GM19240 (cell line): ENCODE data around the gene SEMA3C.

Experiments used
- DNase-seq: peaks from one replicate; pipeline ENCODE4 v3.0.0; 2011; ENCODE audit warnings: low spot score; ENCODE audit not compliant: insufficient read length

Gene SEMA3C

DNA sequence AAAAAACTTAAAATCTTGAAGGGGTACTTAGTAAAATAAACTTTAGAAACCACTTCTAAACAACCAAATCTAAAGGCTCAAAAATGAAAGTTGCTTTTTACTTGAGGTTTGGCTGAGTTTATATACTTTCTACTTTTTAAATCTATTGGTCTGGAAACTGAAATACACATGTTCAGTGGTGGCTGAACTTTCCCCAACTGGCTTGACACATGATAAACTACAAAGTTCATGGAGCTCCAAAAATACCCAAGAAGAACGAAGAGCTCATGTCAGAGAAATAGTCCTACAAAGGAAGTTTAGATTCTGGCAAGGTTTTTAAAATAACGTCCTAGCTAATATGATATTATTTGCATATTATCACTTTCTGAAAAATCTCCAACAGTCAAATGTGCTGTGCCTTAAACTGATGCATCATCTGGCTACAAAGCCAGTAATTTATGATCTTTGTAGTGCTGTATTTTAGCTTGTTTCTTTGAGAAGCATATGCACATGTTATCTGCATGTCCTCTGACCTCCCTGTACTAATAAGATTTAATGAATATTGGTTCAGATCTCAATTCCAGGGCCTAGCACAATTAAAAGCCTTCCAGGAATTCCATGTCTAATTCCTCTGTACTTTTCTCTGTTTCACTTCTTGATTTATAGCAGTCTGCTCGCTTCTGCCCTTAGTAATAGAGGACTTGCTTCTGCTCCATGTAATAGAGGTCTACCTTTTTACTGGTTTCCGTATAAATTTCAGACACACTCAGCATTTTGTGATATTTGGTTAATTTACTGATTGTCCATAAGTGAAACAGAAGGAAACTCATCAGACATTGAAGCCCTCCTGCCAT is 28.2 kb downstream of the SEMA3C start:
- no peak for DNase-seq

DNA sequence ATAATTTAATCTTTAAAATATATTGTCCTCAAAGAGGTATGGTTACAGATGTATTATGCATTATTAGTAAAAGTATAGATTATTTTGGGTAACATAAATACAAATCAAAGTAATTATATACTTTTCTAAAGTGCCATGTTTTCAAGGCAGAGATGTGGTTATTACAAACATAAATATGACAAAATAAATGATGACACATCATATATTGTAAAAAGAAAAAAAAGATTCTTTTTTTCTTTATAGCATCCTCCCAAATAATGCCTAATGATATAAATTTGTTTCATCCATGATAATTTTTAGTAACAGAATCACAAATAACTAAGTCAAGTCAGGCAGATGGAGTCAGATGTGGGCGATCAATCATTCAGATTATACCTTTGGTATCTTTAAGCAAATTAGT is 29.3 kb downstream of the SEMA3C start:
- DNase-seq, result no peak

DNA sequence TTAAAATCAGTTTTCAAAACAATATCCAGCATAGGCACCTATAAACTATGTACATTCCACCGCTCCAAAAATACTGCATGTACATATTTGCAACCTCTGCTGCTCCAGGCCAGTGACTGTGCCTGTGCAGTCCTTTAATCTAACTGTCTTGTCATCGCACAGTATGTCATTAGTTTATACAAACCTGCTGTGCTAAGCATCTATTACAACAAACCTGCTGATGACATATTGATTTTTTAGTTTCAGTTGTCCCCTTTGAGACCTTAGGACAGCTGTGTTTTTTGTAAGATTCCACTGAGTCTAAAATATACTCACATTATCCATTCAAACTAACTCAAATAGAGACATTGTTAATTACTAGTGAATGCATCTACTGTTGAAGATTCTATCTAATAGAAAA is 33.1 kb downstream of the SEMA3C start:
- no peak for DNase-seq

DNA sequence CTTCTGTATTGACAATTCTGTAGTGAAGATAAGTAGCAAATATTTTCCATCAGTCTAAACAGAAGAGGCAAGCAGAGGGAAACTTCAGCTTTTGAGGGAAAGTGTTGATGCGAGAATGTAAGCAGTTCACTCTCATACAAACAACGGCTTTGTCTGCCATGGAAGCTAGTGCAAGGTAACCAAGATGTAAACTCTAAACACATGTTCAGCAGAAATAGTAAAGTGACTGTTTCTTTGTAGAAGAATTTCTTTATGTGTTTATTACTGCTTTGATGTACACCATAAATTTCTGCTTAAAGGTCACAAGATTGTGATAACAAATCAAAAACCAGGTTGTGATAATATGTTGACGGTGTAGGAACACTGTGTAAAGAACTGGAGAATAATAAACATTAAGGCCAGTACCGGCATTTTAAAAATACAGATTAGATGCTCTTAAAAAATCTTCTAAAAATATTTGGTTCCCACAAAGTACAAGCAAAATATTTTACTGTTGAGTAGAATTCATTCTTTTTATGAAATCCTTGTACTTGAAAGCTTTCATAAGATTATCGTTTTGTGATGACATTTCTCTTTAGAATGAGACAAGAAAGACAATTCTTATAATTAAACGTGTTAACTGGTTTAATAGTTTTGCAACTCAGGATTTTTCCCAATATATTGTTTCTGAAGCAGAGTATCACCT is 34.2 kb downstream of the SEMA3C start:
- no peak for DNase-seq

DNA sequence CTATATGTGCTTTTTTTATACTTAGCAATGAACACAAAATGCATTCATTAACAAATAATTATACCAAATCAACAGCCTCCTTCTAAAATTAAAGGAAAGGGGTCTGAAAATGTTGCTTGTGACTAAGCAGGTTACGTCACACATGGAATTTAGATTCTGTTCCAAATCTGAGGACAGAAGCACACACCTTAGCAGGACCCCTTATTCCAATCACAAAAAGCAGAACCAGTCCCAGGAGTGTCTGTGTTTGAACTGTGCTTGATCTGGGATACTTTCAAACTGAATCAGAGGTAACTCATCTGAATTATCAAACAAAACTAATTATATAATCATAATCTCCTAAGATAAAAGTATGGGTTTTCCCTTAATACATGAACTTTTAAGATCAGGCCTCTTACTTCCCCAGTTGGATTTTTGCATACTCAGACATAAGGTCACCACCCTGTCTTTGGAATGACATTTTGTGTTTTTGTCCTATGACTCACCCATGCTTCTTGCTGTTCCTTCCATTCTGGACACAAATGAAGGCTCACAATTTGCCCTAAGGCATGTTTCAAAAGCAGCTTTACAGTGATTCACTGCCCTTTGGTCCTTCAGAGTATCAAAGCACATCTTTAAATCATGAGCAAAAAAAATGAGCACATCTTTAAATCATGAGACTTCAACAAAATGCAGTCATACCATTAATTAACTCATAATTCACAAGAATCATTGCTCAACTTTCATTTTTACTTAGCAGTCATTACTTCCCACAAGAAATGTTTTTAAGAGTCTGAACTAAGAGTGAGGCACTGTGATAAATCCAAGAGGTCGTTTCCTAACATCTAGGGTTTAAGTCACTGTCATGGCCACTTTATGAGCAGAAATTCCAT is 35.5 kb downstream of the SEMA3C start:
- DNase-seq, result no peak

DNA sequence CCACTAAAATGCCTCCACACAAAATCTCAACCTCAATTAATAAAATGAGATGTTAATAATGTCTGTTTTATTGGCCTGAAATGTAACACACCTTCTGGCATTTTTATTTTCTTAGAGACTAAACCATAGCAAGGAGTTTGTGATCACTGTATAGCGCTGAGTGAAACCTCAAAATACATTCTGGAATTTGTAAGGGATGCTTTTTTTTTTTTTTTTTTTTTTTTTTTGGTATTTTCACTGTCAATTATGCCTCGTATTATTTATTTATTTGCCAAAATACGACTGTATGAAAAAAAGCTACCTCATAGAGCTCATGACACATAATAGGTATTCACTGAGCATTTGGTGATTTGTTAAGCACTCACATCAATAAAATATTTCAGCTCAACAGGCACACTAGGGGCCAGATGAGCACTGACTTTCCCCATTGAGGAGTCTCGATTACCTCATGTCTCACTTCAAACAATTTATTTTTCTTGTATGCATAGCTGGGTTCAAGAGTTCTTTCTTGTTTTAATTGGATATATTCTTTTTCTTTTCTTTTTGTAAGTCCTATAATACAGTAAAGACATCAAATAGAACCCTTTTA is 36.5 kb downstream of the SEMA3C start:
- DNase-seq, result no peak

DNA sequence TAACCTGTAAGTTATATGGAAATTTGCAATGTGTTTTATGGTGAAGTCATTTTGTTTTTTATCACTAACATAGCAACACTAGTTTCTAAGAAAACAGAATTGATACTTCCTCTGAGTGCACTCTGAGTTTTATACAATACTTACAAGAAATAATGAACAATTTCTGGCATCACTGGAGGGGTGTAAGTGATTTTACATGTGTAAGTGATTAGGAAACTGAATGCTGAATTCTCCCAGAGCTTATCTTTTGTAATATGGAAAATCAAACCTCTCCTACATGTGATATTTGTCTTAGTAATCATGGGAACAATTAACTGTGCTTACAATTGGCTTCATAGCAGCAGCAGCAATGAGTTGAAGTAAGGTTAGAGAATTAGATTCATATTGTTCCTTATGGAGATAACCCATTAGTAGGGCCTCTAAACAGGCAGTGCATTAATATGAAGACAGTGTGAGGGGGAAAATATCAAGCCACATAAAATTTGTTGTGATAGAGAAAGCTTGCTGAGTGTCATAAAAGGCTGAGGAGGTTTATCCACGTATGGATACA is 37.4 kb downstream of the SEMA3C start:
- DNase-seq, result no peak

DNA sequence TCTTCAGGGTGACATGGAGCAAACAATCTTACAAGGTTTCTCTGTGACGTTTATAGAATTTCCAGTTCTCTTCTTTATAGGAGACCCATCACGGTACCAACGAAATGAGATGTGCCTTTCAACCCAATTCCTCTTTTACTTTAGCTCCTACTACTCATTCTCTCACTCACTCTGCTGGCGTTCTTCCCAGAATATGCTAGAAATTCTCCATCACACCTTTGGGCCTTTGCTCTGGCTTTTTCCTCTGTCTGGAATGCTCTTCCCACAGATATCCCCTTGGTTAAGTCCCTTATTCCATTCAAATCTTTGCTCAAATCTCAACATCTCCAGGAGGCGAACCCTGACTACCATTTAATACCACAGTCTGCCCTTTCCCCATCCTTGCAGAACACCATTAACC is 39.0 kb downstream of the SEMA3C start:
- no peak for DNase-seq

DNA sequence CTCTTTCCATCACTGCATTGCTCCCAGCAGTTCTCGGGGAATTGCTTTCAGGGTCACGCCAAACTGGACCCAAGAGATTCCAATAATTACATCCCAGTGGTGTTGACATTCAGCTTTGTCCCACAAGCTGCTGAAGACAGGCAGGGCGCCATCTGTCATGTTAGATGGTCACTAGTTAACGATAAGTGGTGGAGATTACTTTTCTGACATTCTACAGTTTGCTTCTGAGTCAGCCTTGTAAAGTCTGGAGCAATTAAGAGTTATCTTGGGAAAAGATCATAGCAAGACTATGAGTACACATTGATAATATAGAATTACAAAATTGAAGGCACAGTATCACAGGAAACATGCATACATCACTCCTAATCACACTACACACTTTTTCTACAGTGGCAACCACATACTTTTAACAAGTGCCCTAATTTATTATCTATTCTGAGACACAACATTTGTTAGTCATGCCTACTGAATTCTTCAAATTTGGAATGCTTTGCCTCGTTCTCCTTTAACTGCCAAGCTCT is 41.9 kb downstream of the SEMA3C start:
- DNase-seq, result no peak

DNA sequence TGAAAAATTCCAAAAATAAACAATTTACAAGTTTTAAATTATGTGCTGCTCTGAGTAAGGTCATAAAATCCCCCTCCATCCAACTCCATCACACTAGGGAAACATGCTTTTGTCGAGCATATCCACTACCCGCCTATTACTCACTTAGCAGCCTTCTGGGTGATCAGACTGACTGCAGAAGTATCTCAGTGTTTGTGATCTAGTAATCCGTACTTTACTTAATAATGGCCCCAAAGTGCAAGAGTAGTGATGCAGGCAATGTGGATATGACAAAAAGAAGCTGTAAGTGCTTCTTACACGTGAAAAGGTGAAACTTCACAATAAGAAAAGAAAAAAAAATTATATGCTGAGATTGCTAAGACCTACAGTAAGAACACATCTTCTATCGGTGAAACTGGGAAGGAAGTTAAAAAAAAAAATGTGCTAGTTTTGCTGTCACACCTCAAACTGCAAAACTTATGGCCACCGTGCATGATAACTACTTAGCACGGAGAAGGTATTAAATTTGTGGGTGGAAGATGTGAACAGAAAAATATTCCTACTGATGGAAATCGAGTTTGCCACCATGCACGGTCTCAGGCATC is 43.2 kb downstream of the SEMA3C start:
- DNase-seq, result no peak

DNA sequence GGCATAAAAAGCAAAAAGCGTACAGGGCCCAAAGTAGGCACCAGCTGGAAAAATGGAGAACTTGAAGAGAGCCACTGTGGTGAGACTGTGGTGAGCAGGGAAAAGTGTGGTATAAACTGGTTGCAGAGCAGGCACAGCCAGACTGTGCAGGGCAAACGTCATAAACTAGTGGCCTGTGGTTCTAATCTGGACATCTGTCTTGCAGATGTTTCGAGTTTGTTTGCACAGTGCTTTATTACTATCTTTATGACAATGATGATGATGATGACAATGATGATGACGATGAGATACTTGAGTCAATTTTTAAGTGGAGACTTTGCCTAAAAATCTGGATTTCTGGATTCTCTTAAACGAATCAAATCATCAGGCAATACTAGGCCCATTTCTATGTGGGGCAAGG is 45.7 kb downstream of the SEMA3C start:
- DNase-seq, result no peak

DNA sequence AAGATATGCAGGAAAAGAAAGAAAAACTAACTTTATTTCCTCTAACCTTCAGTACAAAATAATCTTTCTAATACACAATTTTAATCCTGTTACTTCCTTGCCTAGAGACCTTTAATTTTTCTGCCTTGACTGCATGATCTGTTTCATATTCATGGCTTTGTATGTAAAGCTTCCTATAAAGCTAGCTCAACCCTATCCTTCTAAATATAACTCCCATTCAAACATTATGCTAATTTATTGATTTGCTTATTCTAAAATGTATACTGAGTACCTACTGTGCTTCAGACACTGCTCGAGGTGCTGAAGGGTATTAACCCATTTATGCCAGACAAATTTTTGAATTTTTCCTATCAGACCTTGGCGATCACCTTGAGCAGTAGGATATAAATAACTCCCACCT is 47.6 kb downstream of the SEMA3C start:
- DNase-seq, result no peak

DNA sequence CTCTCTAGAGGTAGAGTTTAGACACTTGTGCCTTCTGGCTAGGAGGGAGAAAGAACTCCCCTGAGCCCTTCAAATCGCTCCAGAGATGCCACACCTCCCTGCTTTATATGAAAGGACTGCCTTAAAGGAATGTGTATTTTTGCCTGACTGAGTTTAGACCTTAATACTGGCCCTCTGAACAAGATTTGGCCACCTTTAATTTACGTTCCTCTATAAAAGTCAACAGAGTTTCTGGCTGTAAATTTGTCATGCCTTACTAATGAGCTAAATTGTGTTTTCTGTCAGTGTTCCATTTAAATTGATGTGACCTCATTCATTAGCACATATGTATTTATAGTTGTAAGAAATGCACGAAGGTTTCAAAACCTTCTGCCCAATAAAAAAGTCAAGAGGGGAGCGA is 48.0 kb downstream of the SEMA3C start:
- no peak for DNase-seq

DNA sequence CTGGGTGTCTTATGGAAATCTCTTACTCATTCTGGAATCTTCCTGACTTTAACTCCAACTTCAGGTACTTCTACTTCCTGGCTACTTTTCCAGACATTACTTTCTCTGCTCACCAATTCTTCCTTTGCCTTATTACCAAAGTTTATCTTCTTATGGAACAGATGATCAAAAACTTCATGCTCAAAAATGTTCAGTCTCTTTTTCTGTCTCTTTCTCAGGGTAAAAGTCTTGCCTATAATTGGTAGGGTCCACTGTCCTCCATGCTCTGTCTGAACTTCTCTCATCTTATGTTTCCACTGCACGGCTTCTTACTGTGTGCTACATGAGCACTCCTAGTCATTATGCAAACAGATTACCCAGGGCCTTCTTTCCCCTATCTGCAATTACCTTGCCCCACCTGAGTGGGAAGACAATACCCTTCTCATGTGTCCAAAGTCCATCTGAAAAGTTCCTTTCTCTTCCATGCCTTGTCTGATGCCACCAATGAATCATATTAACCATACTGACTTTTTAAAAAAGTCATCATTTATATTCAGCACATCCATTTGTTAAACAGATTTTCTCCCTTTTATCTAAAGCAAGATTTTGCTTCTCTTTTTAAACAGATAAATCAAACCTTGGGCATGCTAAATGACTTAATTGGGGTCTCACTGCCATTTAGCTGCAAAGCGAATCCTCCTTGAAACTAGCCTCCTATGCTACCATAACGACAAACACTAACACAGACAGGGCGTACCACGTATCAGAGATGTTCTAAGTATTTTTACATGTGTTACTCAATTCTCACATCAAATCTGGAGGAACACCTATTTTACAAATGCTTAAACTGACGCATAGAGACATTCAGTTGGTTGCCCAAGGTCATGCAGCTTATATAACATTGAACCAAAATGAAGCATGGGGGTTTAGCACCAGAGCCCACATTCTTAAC is 48.8 kb downstream of the SEMA3C start:
- no peak for DNase-seq

DNA sequence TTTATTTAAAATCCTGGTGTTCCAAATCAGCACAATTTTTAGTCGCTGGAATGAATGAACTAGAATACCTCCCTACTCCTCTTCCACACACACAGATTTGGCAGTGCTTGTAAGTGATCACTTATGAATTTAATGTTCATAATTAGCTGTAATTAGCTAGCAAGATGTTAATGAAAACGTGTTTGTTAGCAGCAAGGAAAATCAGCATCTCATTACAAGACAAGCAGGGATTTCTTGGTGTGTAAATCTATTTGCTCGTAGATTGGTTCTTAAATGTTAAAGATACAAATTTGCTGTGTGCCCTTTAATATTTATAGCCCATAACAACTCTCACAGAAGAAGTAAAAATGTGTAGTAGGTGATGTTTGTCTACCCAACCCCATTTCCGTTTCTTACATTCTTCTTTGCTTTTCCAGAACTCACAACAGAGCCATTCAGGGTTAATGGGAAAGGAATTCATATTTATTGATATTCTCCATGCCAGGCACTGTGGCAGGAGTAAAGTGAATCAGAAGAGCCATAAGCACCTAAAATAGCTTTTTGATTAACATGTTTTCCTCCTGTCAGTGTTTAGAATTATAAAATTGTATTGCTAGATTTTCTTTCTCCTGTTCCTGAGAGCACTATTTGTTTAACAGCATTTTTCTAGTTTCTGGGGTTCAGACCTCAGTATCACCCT is 49.6 kb downstream of the SEMA3C start:
- no peak for DNase-seq

DNA sequence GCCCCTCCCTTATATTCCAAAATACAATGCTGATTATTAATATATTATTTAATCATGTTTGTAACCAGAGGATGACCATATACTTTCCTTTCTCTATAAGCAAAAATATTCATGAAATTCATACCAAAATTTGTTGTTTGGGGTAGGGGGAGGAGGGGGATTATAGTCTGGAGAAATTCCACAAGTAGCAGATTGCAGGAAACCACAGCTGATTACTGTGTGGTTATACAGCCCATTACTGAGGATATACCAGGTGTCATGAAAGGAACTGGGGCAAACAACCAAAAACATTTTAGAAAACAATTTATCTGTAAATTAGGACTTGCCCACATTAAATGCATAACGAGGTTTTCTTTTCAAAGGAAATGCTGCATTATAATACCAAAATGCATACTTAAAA is 50.3 kb downstream of the SEMA3C start:
- no peak for DNase-seq

DNA sequence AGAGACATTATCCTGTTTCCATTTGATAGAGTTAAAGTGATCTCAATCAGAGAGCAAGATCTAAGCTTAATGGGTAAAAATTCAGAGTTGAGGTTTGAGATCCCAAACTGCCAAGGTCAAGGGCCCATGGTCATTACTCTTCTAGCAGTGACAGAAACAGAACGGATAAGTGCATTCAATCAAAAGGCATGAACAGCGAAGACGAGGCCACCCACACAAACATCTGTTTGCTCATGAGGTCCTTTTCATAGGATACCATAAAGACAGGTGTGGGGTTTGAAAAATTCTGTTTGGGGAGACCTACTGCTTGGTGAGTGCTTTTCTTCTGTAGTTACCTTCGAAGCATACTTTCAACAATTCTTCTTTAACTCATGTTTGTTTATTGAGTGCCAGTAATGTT is 58.3 kb downstream of the SEMA3C start:
- DNase-seq, result no peak

DNA sequence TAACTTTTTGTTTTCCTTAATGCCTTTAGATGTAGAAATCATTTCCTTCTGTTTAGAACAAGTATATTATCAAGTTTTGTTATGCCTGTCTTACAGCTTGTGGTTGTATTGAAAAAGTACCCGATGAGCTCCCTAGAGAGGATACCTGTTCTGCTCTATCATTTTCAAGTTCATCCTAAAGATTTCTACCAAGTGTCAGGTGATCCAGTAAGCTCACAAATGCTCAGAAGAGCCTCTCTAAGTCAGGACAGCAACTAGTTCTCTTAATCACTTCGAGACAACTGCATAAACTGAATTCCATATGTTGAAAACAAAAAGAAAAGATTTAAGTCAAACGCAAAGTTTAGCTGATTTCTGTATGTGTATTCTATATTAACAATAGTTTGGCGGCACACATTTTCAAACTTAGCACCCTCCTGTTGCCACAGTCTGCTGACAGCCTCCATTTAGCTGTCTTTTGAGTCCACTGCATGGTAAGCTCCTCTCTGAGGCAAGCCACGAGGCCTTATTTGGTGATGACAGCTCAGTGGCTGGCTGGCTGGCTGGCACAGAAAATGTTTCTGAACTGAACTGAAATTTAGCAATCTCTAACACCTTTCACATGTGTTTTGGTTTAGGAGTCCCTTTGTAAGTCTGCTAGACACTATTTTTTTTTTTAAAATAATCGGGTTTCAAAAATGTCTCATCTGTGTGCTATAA is 59.4 kb downstream of the SEMA3C start:
- DNase-seq, result no peak
